Naive thymus-derived CD4-positive, alpha-beta T cell (primary cell): ENCODE measurements around the gene COL4A6. TPM values are rescaled to one million over a fixed set of nuclear protein-coding genes. Genes with fewer than 3 reads are reported as not detected.

Experiments
- ATAC-seq: fragments of 150-1000 bp; cut with Tn5 transposase; 2 replicates; pipeline ENCODE4 v1.10.0; 2021; ENCODE audit warnings: mild to moderate bottlenecking, moderate library complexity
- CTCF ChIA-PET: fragments of 350-600 bp; sonication (Branson Sonifier 250); formaldehyde crosslinking; loops from one replicate; lab custom pipeline; 2021; ENCODE audit warnings: antibody characterized with exemption; lab: Charles Lee
- POLR2A ChIA-PET: fragments of 350-600 bp; sonication (Branson Sonifier 250); formaldehyde crosslinking; loops from one replicate; lab custom pipeline; 2021; ENCODE audit warnings: antibody characterized with exemption, inconsistent platforms; lab: Charles Lee
- DNase-seq, 9 donors: peaks; one replicate each; pipeline versions ENCODE4 v3.0.0 to v3.0.0-alpha.2; 2020 to 2022; ENCODE audit warnings: mixed read lengths in 1 of 9
- H3K27ac ChIP-seq: one replicate; pipeline ENCODE4 v1.7.0; 2013; ENCODE audit warnings: mild to moderate bottlenecking, low read depth, low read length, moderate library complexity
- H3K27me3 ChIP-seq, 2 donors: one replicate each; pipeline ENCODE4 v1.7.0; 2013; ENCODE audit warnings: low read length in 2 of 2, mild to moderate bottlenecking in 2 of 2, moderate library complexity in 2 of 2; ENCODE audit not compliant: control insufficient read depth in 2 of 2, insufficient read depth in 2 of 2
- H3K36me3 ChIP-seq, 3 experiments: 1 replicate in 2 of 3; 2 replicates in 1 of 3; pipeline ENCODE4 v1.7.0; 2013; ENCODE audit warnings: low read length in 3 of 3, mild to moderate bottlenecking in 3 of 3, moderate library complexity in 1 of 3; ENCODE audit not compliant: insufficient read depth in 3 of 3, control insufficient read depth in 2 of 3
- H3K4me1 ChIP-seq, 2 donors: one replicate each; pipeline ENCODE4 v1.7.0; 2013; ENCODE audit warnings: low read length in 2 of 2, mild to moderate bottlenecking in 2 of 2, moderate library complexity in 1 of 2; ENCODE audit not compliant: control insufficient read depth in 2 of 2, insufficient read depth in 2 of 2
- H3K4me3 ChIP-seq: 2 replicates; pipeline ENCODE4 v1.7.0; 2013; ENCODE audit warnings: mild to moderate bottlenecking, low read length
- H3K9me3 ChIP-seq, 3 experiments: 1 replicate in 2 of 3; 2 replicates in 1 of 3; pipeline ENCODE4 v1.7.0; 2013; ENCODE audit warnings: low read length in 3 of 3; ENCODE audit not compliant: control insufficient read depth in 2 of 3
- H3K27ac Mint-ChIP-seq, 9 donors: one replicate each; pipeline ENCODE4 v1.8.0; 2020 to 2022; ENCODE audit warnings: mixed read lengths in 9 of 9, mild to moderate bottlenecking in 8 of 9, moderate library complexity in 5 of 9, inconsistent platforms in 2 of 9
- H3K27me3 Mint-ChIP-seq, 5 donors: one replicate each; pipeline ENCODE4 v1.8.0; 2021 to 2022; ENCODE audit warnings: mixed read lengths in 5 of 5, mild to moderate bottlenecking in 1 of 5
- H3K36me3 Mint-ChIP-seq, 5 donors: one replicate each; pipeline ENCODE4 v1.8.0; 2020 to 2022; ENCODE audit warnings: mixed read lengths in 5 of 5, mild to moderate bottlenecking in 3 of 5, inconsistent platforms in 1 of 5
- H3K4me1 Mint-ChIP-seq, 7 donors: one replicate each; pipeline ENCODE4 v1.8.0; 2020 to 2022; ENCODE audit warnings: mixed read lengths in 7 of 7, mild to moderate bottlenecking in 3 of 7, inconsistent platforms in 1 of 7
- H3K4me3 Mint-ChIP-seq, 10 donors: one replicate each; pipeline ENCODE4 v1.8.0; 2020 to 2022; ENCODE audit warnings: mild to moderate bottlenecking in 10 of 10, mixed read lengths in 10 of 10, moderate library complexity in 6 of 10, inconsistent platforms in 2 of 10
- H3K9me3 Mint-ChIP-seq, 11 donors: one replicate each; pipeline ENCODE4 v1.8.0; 2020 to 2022; ENCODE audit warnings: mixed read lengths in 11 of 11, mild to moderate bottlenecking in 4 of 11, inconsistent platforms in 1 of 11, moderate library complexity in 1 of 11
- intact Hi-C, 2 donors: fragments of 100-400 bp; cut with micrococcal nuclease; formaldehyde crosslinking; loops; one replicate each; pipeline ENCODE4 v1.15.1; 2023
- polyA plus RNA-seq, 2 donors: library from polyadenylated mRNA; unstranded; fragments of 300-500 nt; fragmentation: Illumina TruSeq; gene quantifications; one replicate each; pipeline ENCODE4 v1.2.3, GENCODE V29; 2021
- total RNA-seq, 6 experiments: library from RNA in 5 of 6; stranded (reverse) in 5 of 6; gene quantifications; 1 replicate in 5 of 6; 2 replicates in 1 of 6; pipeline ENCODE4 v1.2.3 and lab custom pipeline; 2021 to 2026

The COL4A6 gene
- total and polyA plus RNA-seq, 7 experiments from 2014 or later: not detected

DNA sequence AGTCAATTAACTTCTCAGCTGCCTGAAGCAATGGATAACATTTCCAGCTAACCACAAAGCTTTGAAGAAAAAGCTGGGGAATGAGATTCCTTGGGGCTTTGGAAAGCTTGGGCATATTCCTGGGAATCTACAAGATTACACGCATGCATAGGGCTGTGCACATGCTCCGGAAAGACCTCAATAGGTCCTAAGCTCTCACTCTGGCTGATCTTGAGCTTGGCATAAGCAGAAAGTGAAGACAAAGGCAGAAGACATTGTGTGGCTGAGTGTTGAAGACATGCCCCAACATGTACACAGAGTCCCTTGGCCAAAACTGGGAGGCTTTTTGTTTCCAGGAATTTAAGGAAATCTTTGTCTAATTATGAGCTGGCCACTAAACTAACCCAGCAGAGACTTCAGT lies 315.5 kb downstream of the COL4A6 start:
- H3K4me3 Mint-ChIP-seq: no peak overlapping the region
- Histone ChIP-seq H3K4me1 (no peaks in the 10 kb centered on the region), H3K27ac (no peak overlapping the region), H3K36me3 (no peaks in the 10 kb centered on the region), H3K27me3 (no peaks in the 10 kb centered on the region), H3K4me3 (no peak overlapping the region), H3K9me3 (no peaks in the 10 kb centered on the region)
- H3K27me3 Mint-ChIP-seq: no peaks in the 10 kb centered on the region
- intact Hi-C loops: no loop called here
- ATAC-seq (no peak), DNase-seq (no peak)
- no peaks in the 10 kb centered on the region for H3K9me3 Mint-ChIP-seq
- ChIA-PET POLR2A (interaction anchor here (0.7 kb wide), 1 partner anchor 35 kb away, joined by 3 read pairs; no protein-coding TSS in a partner anchor), CTCF (no interaction called here)
- peaks cover 0 to 15% (median 2%) of the 10 kb centered on the region in 5 donors for H3K36me3 Mint-ChIP-seq
- H3K4me1 Mint-ChIP-seq: peaks cover 0 to 3% (median 0%) of the 10 kb centered on the region in 7 donors
- no peak overlapping the region for H3K27ac Mint-ChIP-seq

- ChIA-PET POLR2A (no interaction called here), CTCF (no interaction called here)
- no peaks in the 10 kb centered on the region for H3K4me1 ChIP-seq
- no peak overlapping the region for H3K27ac ChIP-seq
- DNase-seq: no peak
- H3K27me3 Mint-ChIP-seq: no peaks in the 10 kb centered on the region
- no peak for ATAC-seq
- H3K27ac Mint-ChIP-seq: no peak overlapping the region
- H3K36me3 Mint-ChIP-seq: peaks cover 0 to 14% (median 2%) of the 10 kb centered on the region in 5 donors
- H3K36me3 ChIP-seq: no peaks in the 10 kb centered on the region
- H3K4me1 Mint-ChIP-seq: peaks cover 0 to 7% (median 0%) of the 10 kb centered on the region in 7 donors
- no peaks in the 10 kb centered on the region for H3K9me3 Mint-ChIP-seq
- H3K4me3 ChIP-seq: no peak overlapping the region
- H3K27me3 ChIP-seq: no peaks in the 10 kb centered on the region
- intact Hi-C loops: no loop called here
- no peak overlapping the region for H3K4me3 Mint-ChIP-seq
- no peaks in the 10 kb centered on the region for H3K9me3 ChIP-seq
Observed at GRCh38 chrX:108121291-108121690, 316.9 kb downstream of the COL4A6 start.

GRCh38 chrX:108117988-108118387 lies 320.2 kb downstream of the COL4A6 start:
- DNase-seq (no peak), ATAC-seq (no peak)
- H3K4me1 Mint-ChIP-seq: peaks cover 0 to 7% (median 0%) of the 10 kb centered on the region in 7 donors
- Histone ChIP-seq H3K27me3 (no peaks in the 10 kb centered on the region), H3K9me3 (no peaks in the 10 kb centered on the region), H3K27ac (no peak overlapping the region), H3K4me1 (no peaks in the 10 kb centered on the region), H3K4me3 (no peak overlapping the region), H3K36me3 (no peaks in the 10 kb centered on the region)
- H3K4me3 Mint-ChIP-seq: no peak overlapping the region
- peaks cover 0 to 7% (median 0%) of the 10 kb centered on the region in 5 donors for H3K36me3 Mint-ChIP-seq
- intact Hi-C loops: no loop called here
- ChIA-PET POLR2A (no interaction called here), CTCF (interaction anchor here (0.6 kb wide), 1 partner anchor 26 kb away, joined by 3 read pairs; no protein-coding TSS in a partner anchor)
- peaks cover 0 to 2% (median 0%) of the 10 kb centered on the region in 11 donors for H3K9me3 Mint-ChIP-seq
- H3K27ac Mint-ChIP-seq: no peak overlapping the region
- no peaks in the 10 kb centered on the region for H3K27me3 Mint-ChIP-seq

DNA sequence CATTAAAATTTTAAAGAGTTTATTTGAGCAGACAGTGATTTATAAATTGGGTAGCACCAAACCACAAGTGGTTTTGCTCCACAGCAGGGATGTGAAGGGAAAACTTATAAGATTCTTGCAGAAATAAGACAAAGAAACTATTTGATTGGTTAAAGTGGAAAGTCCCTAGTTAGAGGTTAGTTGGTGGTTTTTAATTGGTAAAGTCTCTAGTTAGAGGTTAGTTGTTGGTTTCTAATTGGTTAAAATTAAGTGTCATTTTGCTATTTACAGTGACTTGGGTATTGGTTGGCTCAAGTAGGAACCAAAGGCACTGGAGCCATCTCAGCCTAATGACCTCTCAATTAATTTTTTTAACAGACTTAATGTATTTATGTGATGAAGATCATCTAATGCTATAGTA lies 323.7 kb downstream of the COL4A6 start:
- no peak overlapping the region for H3K27ac ChIP-seq
- DNase-seq (no peak), ATAC-seq (no peak)
- H3K36me3 ChIP-seq: no peaks in the 10 kb centered on the region
- H3K4me3 ChIP-seq: no peak overlapping the region
- intact Hi-C loops: no loop called here
- Mint-ChIP-seq H3K4me3 (no peak overlapping the region), H3K36me3 (peaks cover 0 to 7% (median 4%) of the 10 kb centered on the region in 5 donors), H3K27me3 (no peaks in the 10 kb centered on the region), H3K9me3 (peaks cover 0 to 2% (median 0%) of the 10 kb centered on the region in 11 donors), H3K27ac (no peak overlapping the region), H3K4me1 (peaks cover 0 to 7% (median 3%) of the 10 kb centered on the region in 7 donors)
- H3K4me1 ChIP-seq: no peaks in the 10 kb centered on the region
- H3K9me3 ChIP-seq: no peaks in the 10 kb centered on the region
- POLR2A ChIA-PET: no interaction called here
- no peaks in the 10 kb centered on the region for H3K27me3 ChIP-seq
- CTCF ChIA-PET: no interaction called here

Other genes starting within 250 kb of the COL4A6 start
- not detected for gene COL4A5, start 1.4 kb upstream of the COL4A6 start, total RNA-seq
- not detected for gene COL4A5, start 1.4 kb upstream of the COL4A6 start, polyA plus RNA-seq